ENCODE results near the gene PFDN5.
A peak's percentile ranks its signal among the peaks of the same experiment; 100 is the strongest.
"Not testable (repeated sequence)": the region's sequence is repeated elsewhere in the genome, so short reads cannot be mapped to it uniquely, and the experiment has no call there.

Gene PFDN5

GRCh38 chr12:53287741-53288216 is 7.6 kb upstream of the PFDN5 start:
- peak; percentile 84 for DNase-seq

- DNase-seq: no peak
These were observed 7.0 kb upstream of the PFDN5 start for GRCh38 chr12:53288322-53288721.

GRCh38 chr12:53289891-53290290 is 5.5 kb upstream of the PFDN5 start:
- no peak for DNase-seq

- DNase-seq: no peak
These were observed 4.7 kb upstream of the PFDN5 start for GRCh38 chr12:53290661-53291060.

GRCh38 chr12:53292426-53292825 is 2.9 kb upstream of the PFDN5 start:
- DNase-seq: no peak

- no peak for DNase-seq
These were observed 513 bp downstream of the PFDN5 start for GRCh38 chr12:53295891-53296219.

- not testable (repeated sequence) for DNase-seq
These were observed 1.8 kb downstream of the PFDN5 start for GRCh38 chr12:53297106-53297505.

GRCh38 chr12:53298164-53298563 is 2.8 kb downstream of the PFDN5 start:
- no peak for DNase-seq

GRCh38 chr12:53299101-53299453 is 3.7 kb downstream of the PFDN5 start:
- DNase-seq: peak; percentile 56

GRCh38 chr12:53299454-53300180 is 4.3 kb downstream of the PFDN5 start, which contains the start of gene MYG1:
TSS of gene MYG1 (plus strand) at chr12:53299695. CDS start at chr12:53299738, 43 bp downstream.
- peak; percentile 89 for DNase-seq

GRCh38 chr12:53300187-53300586 is 4.8 kb downstream of the PFDN5 start:
- DNase-seq: no peak

- no peak for DNase-seq
These were observed 7.6 kb downstream of the PFDN5 start for GRCh38 chr12:53302903-53303302.

GRCh38 chr12:53306826-53307225 is 11.5 kb downstream of the PFDN5 start:
- DNase-seq: no peak

- no peak for DNase-seq
These were observed 12.9 kb downstream of the PFDN5 start for GRCh38 chr12:53308276-53308675.

- no peak for DNase-seq
These were observed 18.7 kb downstream of the PFDN5 start for GRCh38 chr12:53313996-53314395.

- DNase-seq: no peak
These were observed 25.2 kb downstream of the PFDN5 start for GRCh38 chr12:53320352-53321195.

GRCh38 chr12:53324113-53324778 is 28.9 kb downstream of the PFDN5 start:
- DNase-seq: peak; percentile 57

- peak; percentile 88 for DNase-seq
These were observed 29.6 kb downstream of the PFDN5 start for GRCh38 chr12:53324779-53325510.

GRCh38 chr12:53325511-53326061 is 30.2 kb downstream of the PFDN5 start:
- DNase-seq: peak; percentile 15

GRCh38 chr12:53326460-53327185 is 31.3 kb downstream of the PFDN5 start:
- DNase-seq: no peak

GRCh38 chr12:53327435-53328042 is 32.2 kb downstream of the PFDN5 start:
- peak; percentile 17 for DNase-seq
